DOHH2 (cell line): ENCODE data around the gene RPL18A.

Experiments
- CTCF ChIP-seq: fragments of 200-600 bp; sonication (generic); IDR thresholded peaks from one replicate; pipeline ENCODE4 v1.5.1; 2014; ENCODE audit warnings: antibody characterized with exemption, mild to moderate bottlenecking, low read depth, low read length; ENCODE audit not compliant: poor library complexity, severe bottlenecking
- EZH2phosphoT487 ChIP-seq: fragments of 200-600 bp; sonication (generic); IDR thresholded peaks from 2 replicates; pipeline ENCODE4 v1.6.1; 2017; ENCODE audit warnings: borderline replicate concordance, mild to moderate bottlenecking, antibody characterized with exemption, low read length, moderate library complexity, mixed read lengths

- TF ChIP-seq EZH2phosphoT487, result no peak
- no peak for TF ChIP-seq CTCF
These were observed 19.7 kb upstream of the RPL18A start for GRCh38 chr19:17840019-17840418.
